SIG-M5 (cell line): ENCODE measurements around the gene MANEAL.
"Not testable (repeated sequence)": the region's sequence is repeated elsewhere in the genome, so short reads cannot be mapped to it uniquely, and the experiment has no call there.

Experiments used
- DNase-seq: peaks from one replicate; lab custom pipeline; 2025; lab: John Stamatoyannopoulos, UW

Gene MANEAL, protein sequence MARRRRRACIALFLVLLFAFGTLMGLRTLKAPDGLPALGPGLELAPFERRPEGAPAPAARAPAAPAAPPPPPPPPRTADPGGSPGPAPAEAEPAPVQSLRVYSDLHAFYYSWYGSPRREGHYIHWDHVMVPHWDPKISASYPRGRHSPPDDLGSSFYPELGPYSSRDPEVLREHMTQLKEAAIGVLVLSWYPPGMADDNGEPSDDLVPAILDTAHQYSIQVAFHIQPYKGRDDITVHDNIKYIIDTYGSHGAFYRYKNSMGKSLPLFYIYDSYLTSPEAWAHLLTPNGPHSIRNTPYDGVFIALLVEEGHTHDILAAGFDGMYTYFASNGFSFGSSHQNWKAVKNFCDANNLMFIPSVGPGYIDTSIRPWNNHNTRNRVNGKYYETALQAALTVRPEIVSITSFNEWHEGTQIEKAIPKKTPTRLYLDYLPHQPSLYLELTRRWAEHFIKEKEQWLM

DNA sequence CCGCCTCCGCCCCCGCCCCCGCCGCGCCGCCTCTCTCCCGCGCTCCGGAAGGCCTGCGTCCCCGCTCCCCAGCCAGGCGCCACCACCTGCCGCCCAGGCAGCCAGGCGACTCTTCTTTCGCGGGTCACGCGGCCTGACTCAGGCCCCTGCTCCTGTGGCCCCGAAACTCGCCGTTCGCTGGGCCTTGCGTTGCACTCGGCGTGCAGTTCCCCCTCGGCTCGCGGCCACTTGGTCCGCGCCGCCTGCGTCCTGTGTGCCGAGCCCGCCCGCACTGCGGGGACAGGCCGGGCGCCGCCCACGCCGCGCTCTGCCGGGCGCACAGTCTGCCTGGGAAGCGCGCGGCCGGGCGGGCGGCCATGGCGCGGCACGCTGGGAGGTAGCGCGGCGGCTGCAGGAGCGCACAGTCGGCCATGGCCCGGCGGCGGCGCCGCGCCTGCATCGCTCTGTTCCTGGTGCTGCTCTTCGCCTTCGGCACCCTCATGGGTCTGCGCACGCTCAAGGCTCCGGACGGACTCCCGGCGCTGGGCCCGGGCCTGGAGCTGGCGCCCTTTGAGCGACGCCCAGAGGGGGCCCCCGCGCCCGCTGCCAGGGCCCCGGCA, at the start of gene MANEAL:
TSS of gene MANEAL (plus strand) at position 75 of the 599 bp plus-strand sequence. CDS start at position 411, 336 bp downstream.
- DNase-seq, result no peak

DNA sequence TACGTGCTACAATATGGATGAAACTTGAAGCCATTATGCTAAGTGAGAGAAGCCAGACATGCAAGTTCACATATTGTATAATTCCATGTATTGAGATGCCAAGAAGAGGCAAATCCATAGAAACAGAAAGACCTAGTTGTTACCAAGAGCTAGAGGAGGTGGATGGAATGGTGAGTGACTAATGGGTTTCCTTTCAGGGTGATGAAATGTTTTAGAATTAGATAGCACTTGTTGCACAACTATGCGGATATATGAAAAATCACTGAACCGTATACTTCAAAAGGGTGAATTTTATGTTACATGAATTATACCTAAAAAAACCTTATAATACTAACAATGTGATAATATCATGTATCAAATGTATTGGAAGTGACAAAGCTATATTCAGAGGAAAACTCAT, 46.8 kb upstream of the MANEAL start:
- no peak for DNase-seq

DNA sequence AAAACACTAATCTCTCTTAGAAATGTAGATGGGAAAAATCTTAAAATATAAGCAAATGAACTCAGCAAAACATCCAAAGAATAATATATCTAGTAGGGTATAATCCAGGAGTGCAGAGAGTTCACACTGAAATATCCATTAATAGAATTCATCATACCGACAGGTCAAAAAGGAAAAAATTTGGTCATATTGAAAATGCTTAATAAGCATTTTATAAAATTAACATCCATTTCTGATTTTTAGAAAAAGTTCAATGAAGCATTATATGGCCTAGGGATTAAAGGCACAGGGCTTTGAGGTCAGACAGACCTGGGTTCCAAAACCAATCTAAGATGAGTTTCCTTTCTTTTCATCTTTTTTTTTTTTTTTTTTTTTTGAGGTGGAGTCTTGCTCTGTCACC, 45.1 kb upstream of the MANEAL start:
- DNase-seq, result no peak

DNA sequence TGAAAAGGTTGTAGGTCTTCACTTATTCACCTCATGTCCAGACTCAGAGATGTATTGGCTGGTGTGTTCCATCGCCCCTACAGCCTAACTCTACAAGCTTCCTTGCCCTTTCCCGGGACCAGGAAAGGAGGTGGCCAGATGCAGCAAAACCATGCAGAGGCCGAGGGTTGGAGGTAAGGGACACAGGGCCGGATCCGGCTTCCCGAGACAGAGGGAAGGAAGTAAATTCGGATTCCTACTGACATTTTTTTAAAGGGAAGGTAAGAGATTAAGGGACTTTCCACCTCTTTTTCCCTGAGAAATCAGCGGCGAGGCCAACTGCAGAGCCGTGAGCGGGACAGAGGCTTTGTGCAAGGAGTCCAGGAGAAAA, 41.4 kb upstream of the MANEAL start:
- no peak for DNase-seq

DNA sequence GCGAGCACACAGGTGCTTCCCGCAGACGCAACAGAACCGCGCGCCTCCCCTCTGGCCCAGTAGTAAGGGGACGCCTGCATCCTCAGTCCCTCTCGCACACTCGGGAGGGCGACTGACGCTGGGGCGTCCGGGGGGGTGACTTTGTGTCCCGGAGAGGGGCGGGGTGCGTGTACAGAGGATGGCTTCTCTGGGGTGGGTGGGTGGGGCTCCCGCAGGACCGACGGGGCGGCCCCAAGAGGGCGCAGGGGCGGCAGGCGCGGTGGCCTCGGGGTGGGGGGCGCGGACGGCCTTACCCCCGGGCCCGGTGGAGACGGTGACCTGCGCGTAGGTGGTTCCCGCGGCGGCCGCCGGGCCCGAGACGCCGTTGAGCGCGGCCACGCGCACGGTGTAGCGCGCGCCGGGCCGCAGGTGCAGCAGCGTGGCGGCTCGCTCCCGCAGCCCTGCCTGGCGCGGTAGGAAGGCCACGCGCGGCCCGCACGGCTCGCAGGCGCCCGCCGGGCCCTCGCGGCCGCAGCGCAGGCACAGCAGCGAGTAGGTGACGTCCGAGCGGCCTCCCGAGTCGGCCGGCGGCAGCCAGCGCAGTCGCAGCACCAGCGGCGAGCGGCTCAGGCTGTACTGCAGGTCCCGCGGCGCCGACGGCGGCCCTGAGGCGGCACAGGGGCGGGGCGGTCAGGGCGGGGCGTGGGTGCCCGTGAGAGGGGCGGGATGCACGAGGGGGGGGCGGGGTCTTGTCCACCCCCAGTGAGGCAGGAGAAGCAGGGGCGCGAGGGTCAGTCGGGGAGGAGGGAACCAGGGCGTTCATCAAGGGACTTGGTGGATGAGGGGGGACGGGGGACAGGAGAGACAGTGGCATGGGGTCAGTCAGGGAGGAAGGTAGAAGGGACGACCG, 40.8 kb upstream of the MANEAL start:
- no peak for DNase-seq

DNA sequence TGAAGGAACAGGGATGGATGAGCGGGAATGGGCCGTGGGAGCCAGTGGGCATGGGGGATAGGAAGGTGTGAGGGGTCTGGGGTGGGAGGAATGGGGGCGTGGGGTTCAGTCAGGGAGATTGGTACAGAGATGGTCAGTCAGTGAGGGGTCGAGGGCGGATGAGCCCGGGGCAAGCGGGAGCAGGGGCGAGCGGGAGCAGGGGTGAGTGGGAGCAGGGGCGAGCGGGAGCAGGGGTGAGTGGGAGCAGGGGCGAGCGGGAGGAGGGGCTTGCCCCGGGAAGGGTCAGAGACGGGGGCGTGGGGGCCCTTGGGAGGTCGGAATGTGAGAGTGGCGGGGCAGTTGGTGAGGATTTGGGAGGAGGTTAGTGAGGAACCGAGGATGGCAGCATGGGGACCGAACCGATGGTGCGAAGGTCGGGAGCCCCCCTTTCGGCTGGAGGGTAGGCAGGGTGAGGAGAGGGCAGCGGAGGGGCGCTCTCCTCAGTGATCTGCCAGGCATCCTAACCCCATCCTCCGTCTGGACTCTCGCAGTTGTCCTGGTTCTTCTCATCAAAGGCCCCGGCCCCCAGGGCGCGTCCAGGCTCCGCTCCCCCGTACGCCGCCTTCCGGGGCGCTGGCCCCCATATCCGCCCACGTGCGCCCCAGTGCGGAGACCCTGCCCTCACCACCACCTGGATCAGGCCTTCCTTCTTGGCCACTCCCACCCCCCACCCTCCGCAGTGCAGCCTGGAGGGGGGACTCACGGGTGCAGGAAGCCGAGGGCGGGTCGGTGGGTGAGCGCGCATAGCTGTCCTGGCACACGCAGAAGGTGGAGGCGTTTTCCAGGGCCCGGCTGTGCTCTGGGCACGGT, 40.0 kb upstream of the MANEAL start:
- no peak for DNase-seq

DNA sequence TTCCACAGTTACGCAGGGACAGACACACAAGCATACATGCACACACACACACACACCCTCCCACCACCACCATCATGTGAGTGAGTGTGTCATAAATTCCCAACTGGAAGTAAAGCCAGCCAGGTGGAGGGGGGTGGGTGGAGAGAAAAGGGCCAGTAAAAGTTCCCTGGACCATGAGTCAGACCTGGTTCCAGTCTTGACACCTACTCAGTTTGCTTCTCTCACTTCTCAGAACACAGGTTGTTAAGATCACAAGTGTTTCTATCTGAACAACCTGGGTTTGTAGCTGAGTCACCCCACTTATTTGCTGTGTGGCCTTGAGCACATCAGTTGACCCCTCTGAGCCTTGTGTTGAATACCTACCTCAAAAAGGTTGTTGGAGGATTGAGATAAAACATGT, 38.4 kb upstream of the MANEAL start:
- DNase-seq, result no peak

DNA sequence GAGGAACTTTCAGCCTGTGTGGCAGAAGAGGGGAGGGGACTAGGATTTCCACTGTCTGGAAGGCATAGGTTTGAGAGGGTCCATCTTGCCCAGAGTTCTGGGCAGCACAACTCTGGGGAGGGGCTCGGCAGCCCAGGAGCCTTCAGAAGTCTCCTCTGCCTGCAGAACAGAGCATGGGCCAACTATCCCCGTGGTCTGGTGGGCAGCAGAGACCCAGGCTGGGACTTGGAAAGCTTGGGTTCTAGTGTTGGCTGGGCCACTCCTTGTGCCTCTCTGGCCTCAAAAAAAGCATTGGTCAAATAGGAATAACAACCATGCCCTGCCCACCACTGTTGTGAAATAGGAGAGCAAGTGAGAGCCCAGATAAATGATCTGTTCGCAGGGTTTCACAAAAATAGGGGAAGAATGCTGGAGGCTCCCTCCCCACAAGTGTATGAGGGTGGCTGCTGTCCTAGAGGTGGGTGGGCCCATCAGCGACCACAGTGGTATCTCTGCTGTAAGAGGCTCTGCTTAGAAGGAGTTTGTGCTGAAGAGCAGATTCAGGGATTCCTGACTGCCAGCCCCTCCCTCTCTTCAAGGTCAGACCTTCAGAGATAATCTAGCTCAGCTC, 37.6 kb upstream of the MANEAL start:
- no peak for DNase-seq

DNA sequence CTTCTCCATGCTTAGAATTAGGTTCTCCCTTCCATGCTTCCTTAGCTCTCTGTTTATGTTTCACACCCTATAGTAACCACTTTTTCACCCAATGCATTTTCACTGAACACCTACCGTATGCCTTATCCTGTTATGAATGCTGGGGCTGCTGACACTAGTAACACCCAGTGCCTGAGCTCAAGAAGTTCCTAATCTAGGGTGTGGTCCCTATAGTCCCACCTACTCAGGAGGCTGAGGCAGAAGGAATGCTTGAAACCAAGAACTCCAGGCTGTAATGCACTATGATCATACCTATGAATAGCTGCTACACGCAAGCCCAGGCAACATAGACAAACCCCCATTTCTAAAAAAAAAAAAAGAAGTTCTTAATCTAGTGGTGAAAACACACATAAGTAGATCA, 34.2 kb upstream of the MANEAL start:
- DNase-seq, result no peak

DNA sequence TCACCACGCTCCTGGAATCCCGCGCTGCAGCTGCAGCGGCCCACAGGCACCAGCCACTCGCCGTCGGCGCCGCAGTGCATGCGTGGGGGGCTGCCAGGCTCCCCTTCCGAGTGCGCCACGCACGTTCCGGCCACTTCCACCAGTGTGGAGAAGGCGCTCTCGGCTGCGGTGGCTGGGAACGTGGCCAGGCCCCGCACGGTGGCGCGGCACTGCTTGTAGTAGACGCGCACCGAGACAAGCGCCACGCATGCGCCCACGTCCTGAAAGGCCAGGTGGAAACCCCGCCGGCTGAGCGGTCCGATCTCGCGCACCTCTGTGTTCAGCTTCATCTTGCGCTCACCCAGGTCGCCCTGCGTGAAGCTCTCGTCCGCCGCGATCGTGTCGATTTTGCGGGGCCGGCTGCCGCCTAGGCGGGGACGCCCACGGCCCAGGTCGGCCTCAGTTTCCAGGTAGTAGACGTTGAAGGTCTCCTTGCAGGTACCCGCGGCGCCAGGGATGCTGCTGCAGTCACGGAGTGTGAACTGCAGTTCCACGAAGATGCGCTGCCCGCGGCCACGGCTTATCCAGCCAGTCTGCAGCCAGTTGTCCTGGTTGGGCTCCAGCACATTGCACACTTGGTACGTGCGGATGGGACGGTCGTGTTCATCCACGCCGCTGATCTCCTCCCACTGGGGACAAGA, 32.1 kb upstream of the MANEAL start:
- no peak for DNase-seq

DNA sequence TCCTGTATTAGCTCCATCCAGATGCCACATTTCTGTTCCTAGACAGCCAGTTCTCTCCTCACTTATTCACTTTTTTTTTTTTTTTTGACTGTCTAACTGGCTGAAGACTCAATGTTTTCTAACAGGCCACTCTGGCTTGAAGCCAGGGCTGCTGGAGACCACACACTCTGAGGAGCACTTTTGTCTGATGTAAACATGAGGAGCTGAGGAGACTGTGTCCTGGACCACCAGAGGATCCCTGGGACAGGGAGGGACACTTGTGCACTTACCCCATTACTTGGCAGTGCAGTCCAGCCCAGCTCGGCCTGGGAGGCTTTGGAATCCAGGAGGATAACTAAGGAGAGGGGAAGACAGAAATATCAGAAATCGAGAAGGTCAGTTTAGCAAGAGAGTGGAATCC, 31.1 kb upstream of the MANEAL start:
- DNase-seq, result no peak

DNA sequence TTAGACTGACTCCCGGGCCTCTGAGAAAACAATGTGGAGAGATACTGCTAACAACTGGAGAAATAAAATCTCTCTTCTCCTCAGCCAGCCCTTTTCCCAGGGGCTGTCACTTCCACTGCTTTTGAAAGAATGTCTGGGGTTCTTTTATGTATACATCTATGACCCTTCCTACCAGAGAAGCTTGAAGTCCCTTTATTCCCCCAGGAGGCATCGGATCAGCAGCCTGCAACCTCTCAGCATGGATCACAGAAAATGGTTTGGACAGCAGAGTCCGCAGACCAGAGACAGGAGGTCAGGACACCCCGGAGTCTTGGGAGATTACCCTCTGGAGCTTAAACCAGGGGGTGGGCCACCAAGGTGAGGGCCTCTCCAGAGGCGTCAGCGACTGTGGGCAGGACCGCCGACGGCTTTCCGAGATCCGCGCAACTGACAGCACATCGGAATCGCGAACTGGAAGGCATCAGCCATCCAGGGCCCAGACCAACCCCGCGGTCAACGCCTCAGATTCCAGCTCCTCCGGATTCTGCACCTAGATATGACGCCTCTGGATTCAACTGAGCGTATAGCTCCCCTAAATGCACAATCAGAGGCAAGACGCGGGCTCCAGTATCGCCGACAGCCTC, 29.7 kb upstream of the MANEAL start:
- DNase-seq, result no peak

DNA sequence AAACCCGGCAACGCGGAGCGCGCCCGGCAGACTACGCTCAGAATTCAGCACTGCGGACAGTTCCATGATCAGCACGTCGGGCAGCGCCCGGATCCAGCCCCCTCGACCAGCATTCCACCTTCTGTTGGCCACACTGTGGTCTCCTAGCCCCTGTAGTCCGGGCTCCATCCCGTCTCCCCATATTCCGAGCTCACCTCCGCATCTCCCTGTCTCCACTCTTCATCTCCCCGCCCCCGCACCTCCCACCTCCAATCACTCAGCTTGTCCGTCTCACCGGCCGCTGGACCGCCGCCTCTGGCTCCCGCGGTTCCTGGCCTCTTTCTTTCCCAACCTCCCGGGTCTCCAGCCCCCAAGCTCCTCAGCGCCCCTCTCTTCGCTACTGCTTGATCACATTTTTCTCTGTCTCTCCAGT, 29.2 kb upstream of the MANEAL start:
- no peak for DNase-seq

DNA sequence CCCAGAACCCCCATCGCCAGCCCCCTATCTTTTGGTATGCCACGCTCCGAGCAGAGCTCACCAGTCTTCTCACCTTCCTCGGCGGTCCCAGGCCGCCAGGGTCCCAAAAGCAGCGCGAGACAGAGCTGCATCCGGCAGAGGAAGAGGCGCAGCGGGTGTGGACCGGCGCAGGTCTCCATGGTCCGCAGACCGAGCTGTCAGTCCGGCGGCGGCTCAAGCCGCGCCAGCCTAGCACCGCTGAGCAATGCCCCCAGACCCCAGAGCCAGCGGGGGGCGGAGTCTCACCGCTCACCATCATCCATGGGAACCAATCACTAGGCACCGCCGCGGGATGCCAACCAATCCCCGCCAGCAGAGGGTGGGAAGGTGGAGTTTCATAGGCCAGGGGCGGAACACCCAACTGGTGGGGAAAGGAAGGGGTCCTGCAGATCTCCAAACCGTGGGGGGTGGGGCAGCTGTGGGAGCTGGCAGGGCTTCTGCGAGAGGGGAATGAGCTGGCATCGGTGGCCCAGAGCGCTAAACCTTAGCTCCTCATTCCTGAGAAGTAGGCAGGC, 28.7 kb upstream of the MANEAL start, which contains the start of gene EPHA10:
TSS of gene EPHA10 (minus strand) at position 233 of the 554 bp plus-strand sequence. CDS start at position 179, 54 bp downstream.
- no peak for DNase-seq

DNA sequence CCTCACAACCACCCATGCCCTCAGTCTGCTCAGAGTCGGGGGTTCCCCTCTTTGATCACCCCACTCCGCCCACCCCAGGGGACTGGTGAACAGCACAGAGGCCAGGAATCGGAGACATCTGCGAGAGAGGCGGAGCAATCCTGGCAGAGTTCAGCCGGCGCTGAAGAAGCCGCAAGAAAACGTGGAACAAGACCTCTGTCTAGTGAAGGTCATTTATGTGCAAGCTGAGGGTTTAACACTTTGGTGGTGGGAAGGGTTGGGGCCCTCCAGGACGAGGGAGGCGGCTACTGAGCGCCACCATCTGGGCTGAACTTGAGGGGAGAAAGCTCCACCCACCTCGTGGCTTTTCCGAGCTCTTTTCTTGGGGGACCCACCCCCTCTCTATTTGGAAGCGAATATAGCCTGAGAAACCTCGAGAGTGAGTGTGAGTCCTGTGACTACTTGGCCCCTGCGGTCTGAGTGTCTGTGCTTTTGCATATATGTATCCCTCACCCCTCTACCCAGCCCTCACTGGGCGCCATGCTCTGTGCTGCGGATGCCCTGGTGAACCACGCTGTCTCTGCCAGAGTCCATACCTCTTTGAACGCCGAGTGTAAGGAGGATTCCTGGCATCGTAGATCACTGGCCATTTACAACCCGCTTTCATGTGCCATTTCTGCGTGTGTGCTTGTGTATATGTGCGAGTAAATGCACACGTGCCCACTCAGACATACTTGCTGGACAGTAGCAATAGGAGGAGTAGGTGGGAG, 27.6 kb upstream of the MANEAL start:
- no peak for DNase-seq

DNA sequence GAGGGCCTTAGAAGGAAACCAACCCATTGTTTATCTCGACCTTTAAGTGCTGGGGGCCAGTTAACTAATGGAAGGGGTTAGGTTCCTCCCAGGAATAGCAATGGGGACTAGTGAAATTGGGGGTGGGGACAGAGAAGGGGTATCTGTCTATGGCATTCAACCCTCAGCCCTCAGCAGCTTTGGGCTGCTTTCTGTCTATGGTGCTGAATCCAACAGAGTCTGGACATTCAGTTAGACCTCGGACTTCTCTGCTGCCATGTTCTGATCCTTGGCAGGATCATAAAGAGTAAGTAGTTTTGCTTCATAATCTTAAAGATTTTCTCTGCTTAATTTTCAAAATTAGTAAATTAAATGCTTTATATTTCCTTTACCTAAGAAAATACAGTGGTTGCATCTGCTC, 26.2 kb upstream of the MANEAL start:
- DNase-seq, result no peak

DNA sequence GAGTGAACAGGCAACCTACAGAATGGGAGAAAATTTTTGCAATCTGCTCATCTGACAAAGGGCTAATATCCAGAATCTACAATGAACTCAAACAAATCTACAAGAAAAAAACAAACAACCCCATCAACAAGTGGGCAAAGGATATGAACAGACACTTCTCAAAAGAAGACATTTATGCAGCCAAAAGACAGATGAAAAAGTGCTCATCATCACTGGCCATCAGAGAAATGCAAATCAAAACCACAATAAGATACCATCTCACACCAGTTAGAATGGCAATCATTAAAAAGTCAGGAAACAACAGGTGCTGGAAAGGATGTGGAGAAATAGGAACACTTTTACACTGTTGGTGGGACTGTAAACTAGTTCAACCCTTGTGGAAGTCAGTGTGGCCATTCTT, 22.2 kb upstream of the MANEAL start:
- DNase-seq, result not testable (repeated sequence)

DNA sequence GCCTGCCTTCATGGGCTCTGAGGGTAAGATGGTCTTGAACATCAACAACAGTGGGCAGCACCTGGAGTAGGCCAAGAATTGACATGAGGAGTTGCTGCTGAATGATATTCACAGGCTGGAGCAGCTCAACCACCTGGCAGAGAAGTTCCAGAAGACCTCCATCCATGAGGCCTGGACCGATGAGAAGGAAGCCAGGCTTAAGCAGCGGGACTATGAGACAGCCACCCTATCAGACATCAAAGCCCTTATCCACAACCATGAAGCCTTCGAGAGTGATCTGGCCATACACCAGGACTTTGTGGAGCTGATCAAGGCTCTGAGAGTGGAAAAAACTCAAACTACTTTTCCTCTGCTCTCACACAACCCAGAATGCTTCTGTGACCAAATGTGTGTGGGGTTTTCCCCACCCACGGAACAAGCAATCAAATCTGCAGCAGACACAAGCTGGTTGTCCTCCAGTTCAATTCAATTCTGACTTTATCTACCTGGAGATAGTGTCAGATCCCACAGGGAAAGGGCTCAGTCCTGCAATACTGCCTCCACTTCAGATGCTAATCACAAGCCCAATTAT, 16.6 kb upstream of the MANEAL start:
- no peak for DNase-seq

DNA sequence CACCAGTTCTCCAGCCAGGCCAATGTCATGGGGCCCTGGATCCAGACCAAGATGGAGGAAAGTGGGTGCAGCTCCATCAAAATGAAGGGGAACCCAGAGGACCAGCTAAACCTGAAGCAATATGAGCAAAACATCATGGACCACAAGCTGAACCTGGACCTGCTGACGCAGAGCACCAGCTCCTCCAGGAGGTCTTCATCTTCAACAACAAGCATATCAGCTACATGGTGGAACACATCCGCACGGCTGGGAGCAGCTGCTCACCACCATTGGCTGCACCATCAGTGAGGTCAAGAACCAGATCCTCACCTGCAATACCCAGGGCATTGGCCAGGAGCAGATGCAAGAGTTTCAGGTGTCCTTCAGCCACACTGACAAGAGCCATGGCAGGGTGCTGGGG, 15.0 kb upstream of the MANEAL start:
- no peak for DNase-seq
